ENCODE measurements around the gene TMEM132E.

The TMEM132E gene

GRCh38 chr17:34556931-34557330, 22.5 kb upstream of the TMEM132E start:
- DNase-seq (ENCODE audit: extremely low read depth, low read depth), result no peak
- no peak for TF ChIP-seq CTCF (IDR thresholded peaks at IDR 0.05; ENCODE audit: low read depth, low read length, missing control alignments)
- no peak overlapping the region for H3K4me3 ChIP-seq (replicated peaks; ENCODE audit: low read depth, low read length)

GRCh38 chr17:34561328-34561727, 18.1 kb upstream of the TMEM132E start:
- H3K4me3 ChIP-seq (replicated peaks; ENCODE audit: low read depth, low read length), result no peak overlapping the region
- no peak for TF ChIP-seq CTCF (IDR thresholded peaks at IDR 0.05; ENCODE audit: low read depth, low read length, missing control alignments)
- no peak for DNase-seq (ENCODE audit: extremely low read depth, low read depth)

GRCh38 chr17:34562387-34562786, 17.0 kb upstream of the TMEM132E start:
- TF ChIP-seq CTCF (IDR thresholded peaks at IDR 0.05; ENCODE audit: low read depth, low read length, missing control alignments), result peak; percentile 43
- H3K4me3 ChIP-seq (replicated peaks; ENCODE audit: low read depth, low read length), result no peak overlapping the region
- no peak for DNase-seq (ENCODE audit: extremely low read depth, low read depth)

GRCh38 chr17:34565713-34566112, 13.7 kb upstream of the TMEM132E start:
- no peak overlapping the region for H3K4me3 ChIP-seq (replicated peaks; ENCODE audit: low read depth, low read length)
- TF ChIP-seq CTCF (IDR thresholded peaks at IDR 0.05; ENCODE audit: low read depth, low read length, missing control alignments), result no peak
- DNase-seq (ENCODE audit: extremely low read depth, low read depth), result no peak

- no peak for TF ChIP-seq CTCF (IDR thresholded peaks at IDR 0.05; ENCODE audit: low read depth, low read length, missing control alignments)
- DNase-seq (ENCODE audit: extremely low read depth, low read depth), result no peak
- no peak overlapping the region for H3K4me3 ChIP-seq (replicated peaks; ENCODE audit: low read depth, low read length)
Measured at GRCh38 chr17:34566201-34566600, 13.2 kb upstream of the TMEM132E start.

GRCh38 chr17:34566873-34567272, 12.5 kb upstream of the TMEM132E start:
- no peak for DNase-seq (ENCODE audit: extremely low read depth, low read depth)
- no peak for TF ChIP-seq CTCF (IDR thresholded peaks at IDR 0.05; ENCODE audit: low read depth, low read length, missing control alignments)
- H3K4me3 ChIP-seq (replicated peaks; ENCODE audit: low read depth, low read length), result no peak overlapping the region

- H3K4me3 ChIP-seq (replicated peaks; ENCODE audit: low read depth, low read length), result no peak overlapping the region
- no peak for DNase-seq (ENCODE audit: extremely low read depth, low read depth)
- TF ChIP-seq CTCF (IDR thresholded peaks at IDR 0.05; ENCODE audit: low read depth, low read length, missing control alignments), result no peak
Measured at GRCh38 chr17:34567691-34568465, 11.5 kb upstream of the TMEM132E start.
